DMS153 (cell line): ENCODE measurements around the gene ZNF345.

Experiments
- DNase-seq: peaks from one replicate; lab custom pipeline; 2025; lab: John Stamatoyannopoulos, UW

The ZNF345 gene

GRCh38 chr19:36850559-36851442 is at the start of gene ZNF345:
Gene ZNF345 (plus strand): TSS chr19:36850876. CDS start chr19:36876831, 25,955 bp downstream.
- DNase-seq: no peak

DNA sequence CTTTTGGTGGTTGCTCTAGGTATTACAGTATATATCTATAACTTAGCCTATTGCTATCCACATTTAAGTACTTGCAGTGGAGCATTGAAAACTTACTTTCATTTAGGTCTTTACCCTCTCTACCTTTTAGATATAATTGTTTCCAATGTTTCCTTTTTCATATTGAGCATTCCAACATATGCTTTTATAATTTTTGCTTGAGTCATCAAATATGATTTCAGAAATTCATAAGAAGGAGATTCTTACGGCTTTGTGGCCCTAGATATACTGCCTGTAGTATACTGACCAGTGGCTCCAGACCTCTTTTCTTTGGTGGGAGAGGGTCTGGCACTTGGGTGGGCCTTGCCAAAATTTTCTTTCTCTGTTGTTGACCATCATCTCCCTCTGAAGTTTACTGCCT is 45.3 kb upstream of the ZNF345 start:
- no peak for DNase-seq

DNA sequence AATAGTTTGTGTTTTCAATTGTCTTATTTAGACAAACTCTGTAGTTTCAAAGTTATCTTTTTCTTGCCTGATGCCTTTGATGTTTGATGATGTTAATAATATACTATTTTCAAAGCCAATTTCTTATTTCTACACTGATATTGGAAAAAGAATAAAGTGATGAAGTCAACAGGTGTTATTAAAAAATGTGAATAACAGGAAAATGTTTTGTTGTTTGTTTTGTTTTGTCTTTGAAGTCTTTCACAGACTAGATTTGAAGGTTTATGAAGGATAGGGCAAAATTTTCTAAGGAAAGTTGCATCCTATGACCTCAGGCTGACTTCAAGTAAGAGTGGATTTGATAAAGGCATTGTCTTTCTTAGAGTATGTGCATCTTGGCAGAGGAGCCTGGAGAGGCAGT is 43.6 kb upstream of the ZNF345 start:
- DNase-seq: no peak

- DNase-seq: no peak
Measured at GRCh38 chr19:36819130-36819630, 31.5 kb upstream of the ZNF345 start.

DNA sequence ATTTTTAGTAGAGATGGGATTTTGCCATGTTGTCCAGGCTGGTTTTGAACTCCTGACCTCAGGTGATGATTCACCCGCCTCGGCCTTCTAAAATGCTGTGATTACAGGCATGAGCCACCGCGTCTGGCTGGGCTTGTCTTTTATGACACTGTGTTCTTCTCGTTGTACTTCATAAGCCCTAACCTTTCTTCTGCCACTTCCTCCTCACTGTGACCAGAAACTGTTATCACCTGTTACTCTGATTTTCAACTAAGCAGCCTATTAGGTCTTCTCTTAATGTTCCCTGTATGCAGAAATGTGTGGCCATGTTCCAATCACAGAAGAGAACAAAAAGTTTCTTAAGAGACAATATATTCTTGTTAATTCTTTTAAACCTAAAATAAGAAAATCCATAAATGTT is 28.9 kb upstream of the ZNF345 start:
- DNase-seq: no peak

GRCh38 chr19:36833430-36833829 is 17.2 kb upstream of the ZNF345 start:
- DNase-seq: no peak

DNA sequence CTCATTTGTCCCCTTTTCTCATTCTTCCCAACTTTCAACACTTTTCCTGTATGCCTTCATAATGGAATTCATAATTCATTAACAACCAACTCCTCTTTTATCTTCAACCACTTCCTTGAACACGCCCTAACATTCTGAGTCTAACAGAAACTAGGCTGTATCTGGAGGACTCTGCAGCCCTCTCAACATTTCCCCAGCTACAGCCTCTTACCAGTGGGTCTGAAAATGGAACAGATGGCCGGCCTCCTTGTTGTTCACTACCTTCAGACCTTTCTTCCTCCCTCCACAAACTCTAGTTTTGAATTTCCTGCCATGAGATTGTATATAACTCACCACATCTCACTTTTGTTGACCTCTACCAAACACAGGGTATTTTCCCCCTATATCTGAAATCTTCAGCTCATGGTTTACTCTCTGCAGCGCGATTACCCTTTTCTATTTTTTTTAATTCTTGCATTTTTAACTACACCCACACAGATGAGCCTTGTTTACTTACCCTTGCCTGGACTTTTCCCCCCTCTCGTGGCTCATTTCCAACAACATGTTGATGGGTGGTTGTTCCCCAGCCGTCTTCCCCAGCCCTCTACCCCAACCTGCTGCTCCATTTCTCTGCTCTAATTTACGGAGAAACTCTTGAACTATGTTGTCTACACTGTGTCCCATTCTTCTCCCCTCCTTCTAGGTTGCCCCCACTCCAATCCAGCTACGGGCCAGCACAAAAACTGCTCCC is 13.3 kb upstream of the ZNF345 start:
- DNase-seq: no peak

GRCh38 chr19:36837906-36838783 is 12.5 kb upstream of the ZNF345 start, which contains the start of gene ZNF790:
Gene ZNF790 (minus strand): TSS chr19:36838387. CDS start chr19:36825619, 12,768 bp downstream.
- no peak for DNase-seq

DNA sequence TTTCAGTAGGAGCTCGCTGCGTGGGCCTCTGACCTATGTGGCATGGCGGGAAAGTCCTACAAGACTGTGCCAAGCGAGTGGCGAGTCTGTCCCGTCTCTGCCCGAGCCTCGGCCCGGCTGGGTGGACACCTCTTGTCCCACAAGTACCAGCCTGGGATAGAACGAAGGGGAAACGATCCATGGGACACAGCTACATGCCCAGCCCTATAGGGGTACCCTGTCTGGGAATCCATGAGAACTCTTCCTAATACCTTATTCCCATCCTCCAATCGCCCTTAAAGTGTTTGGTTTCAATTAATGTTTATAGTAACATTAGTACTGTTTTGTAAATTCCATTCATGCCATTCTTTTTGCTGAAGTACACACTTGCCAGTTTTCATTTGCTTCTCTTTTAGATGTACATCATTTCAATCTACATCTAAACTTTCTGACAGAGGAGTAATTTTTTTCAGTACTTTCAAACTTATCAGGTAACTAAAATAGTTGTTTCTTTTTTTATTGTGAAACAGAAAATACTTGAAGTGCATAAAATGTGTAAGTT is 11.8 kb upstream of the ZNF345 start:
- DNase-seq: no peak

- no peak for DNase-seq
Measured at GRCh38 chr19:36847968-36848367, 2.7 kb upstream of the ZNF345 start.

DNA sequence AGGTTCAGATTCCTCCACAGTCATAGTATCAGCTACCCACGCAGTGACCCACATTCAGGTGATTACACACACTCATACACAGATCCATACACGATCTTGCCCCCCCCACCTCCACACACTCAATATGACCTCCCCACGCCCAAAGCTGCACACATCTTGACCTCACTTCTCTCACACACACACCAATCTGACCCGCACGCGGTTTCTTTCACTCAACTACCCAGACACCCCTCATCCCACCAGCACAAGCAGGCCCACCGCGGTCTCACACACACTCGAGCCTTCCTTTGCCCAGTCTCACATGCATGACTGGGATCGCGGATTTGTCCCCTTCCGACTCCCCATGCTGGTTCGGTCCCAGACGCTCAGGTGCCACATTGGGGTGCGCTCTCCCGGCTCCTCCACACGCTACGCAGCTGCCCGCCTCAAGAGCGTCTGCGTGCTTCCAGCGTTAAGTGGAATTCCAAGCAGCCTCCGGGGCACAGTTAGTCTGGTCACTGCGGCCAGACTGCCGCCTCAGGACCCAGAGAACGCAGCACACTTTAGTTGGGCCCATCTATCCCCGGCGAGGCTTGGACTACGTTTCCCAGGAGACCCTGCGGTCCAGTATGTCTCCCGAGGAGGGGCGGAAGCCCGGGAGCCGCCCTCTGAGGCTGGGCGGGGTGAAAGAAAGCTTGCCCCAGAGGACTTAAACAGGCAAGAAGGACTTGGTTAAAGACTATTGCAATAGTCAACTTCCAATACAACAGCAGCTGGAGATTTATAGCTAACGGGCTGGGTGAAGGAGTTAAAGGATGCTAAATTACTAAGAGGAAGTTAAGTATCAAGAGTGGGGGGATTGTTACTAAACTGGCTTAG is 746 bp upstream of the ZNF345 start:
- no peak for DNase-seq

DNA sequence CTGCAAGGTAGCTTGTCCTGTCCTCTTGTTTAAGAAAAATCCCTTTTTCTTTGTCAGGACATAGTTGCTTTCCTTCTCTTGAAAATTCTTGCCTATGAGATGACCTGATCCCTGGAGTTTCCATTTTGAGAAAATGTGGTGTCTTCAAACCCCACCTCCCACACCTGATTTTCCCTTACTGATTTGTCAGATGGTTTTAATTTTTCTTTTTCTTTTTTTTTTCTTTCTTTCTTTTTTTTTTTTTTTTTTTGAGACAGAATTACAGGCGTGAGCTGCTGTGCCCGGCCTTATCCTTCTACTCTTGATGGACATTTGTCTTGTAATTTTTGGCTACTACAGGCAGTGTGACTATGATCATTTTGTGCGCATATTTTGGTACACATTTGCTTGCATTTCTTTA is 1.2 kb downstream of the ZNF345 start:
- DNase-seq: no peak

- DNase-seq: no peak
Measured at GRCh38 chr19:36876993-36877938, 26.6 kb downstream of the ZNF345 start.

DNA sequence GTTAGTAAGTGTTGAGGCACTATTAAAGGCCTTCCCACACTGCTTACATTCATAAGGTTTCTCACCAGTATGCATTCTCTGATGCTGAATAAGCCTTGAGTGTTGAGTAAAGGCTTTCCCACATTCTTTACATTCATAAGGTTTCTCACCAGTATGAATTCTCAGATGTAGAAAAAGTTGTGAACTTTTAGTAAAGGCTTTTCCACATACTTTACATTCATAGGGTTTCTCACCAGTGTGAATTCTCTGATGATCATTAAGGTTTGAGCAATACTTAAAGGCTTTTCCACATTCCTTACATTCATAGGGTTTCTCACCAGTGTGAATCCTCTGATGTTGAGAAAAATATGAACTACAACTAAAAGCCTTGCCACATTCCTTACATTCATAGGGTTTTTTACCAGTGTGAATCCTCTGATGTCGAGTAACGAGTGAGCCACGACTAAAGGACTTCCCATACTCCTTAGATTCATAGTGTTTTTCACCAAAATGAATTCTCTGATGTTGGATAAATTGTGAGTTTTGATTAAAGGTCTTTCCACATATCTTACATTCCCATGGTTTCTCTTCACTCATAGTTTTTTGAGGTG is 41.2 kb downstream of the ZNF345 start:
- DNase-seq: no peak

DNA sequence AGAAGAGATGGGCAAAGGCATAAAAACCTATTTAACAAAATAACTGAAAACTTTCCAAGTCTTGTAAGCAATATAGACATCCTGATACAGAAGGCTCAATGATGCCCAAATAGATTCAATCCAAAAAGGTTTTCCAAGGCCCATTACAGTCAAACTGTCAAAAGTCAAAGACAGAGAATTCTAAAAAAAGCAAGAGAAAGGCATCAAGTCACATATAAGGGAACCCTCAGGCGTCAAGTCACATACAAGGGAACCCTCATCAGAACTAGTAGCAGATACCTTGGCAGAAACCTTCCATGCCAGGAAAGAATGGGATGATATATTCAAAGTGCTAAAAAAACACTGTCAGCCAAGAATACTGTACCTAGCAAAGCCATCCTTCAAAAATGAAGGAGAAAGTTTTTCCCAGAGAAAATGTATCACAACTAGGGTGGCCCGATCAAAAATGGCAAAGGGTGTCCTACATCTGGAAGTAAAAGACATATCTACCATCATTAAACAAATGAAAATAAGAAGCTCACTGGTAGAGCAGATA is 44.2 kb downstream of the ZNF345 start:
- no peak for DNase-seq

GRCh38 chr19:36898422-36898821 is 47.7 kb downstream of the ZNF345 start:
- no peak for DNase-seq

DNA sequence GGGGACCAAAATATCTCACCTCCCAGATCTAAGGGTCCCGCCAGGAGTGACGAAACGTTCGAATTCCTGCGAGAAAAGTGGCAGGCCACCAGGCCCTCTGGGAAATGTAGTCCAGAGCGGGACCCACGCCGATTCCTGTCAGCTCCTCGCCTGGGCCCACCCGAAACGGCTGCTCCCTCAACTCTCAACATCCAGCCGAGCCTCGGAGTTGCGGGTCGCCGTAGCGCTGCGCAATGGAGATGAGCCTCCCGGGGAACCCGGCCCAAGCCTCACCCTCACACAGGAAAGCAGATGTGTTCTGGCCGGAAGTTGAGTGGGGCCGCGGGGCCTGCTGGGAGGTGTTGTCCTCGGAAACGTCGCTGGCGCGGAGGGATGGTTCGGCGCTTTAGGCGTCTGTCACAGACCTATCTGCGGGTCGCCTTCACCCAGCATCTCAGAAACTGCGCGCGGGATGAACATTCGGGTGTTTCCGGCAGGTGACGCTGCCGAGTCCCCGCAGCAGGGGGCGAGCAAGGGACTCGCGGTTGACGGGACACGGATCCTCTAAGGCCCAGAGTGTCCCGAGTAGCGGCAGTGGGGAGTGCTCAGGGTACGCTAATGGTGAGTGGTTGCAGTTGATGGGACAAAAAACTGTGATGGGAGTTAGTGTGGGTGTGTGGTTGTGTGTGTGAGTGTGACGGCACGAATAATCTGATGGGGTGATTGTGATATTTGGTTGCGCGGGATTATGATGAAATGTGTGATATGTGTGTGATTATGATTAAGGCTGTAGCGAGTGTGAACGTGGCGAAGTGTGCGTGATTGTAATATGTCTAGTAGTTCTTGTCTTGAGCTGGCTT is 65.5 kb downstream of the ZNF345 start, which contains the start of the genes ZNF568 and ZNF829:
ZNF568 (plus strand) TSS at position 341 of the 839 bp plus-strand sequence. CDS start 6,439 bp downstream, outside the sequence.
ZNF829 (minus strand) TSS at position 300 of the 839 bp plus-strand sequence. CDS start 1,124 bp downstream, outside the sequence.
- no peak for DNase-seq

DNA sequence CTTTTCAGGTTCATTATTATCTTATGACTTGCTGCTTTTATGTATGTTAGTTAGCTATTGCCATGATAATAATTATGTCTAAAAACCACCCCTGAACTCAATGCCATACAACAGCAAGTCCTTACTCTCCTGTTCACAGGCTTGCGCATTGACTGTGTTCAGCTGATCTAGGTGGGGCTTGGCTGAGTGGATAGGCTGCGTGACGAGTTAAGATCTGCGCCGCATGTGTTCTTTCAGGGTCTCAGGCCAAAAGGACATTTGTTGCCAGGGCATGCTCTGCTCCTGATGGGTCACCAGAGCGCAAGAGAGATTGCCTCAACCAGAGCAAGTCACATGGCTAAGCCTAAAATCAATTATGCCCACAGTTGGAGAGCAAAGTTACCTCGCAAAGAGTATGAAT is 66.3 kb downstream of the ZNF345 start:
- DNase-seq: no peak
